Measurements from ENCODE around the gene SHANK3. TPM values are rescaled to one million over a fixed set of nuclear protein-coding genes. Genes with fewer than 3 reads are reported as not detected.
A peak's percentile ranks its signal among the peaks of the same experiment; 100 is the strongest.

Gene SHANK3
- total and polyA plus RNA-seq, 2 donors from 2014 or later = 8.8 to 40.5 TPM

GRCh38 chr22:50683086-50683993 is 10.7 kb downstream of the SHANK3 start:
- no peak for FAIRE-seq

GRCh38 chr22:50683994-50684371 is 11.4 kb downstream of the SHANK3 start:
- no peak overlapping the region for H3K4me3 ChIP-seq (ENCODE audit: low read length in 3 of 3)
- intact Hi-C loops (cut with DNase I) = no loop called here

More at GRCh38 chr22:50683086-50683993, 10.7 kb downstream of the SHANK3 start:
- peak in 1 of 5 donors; percentile 27 for DNase-seq
- no peak for TF ChIP-seq CTCF (IDR thresholded peaks at IDR 0.05; ENCODE audit: borderline replicate concordance, extremely low read depth, insufficient read depth)
- Histone ChIP-seq H3K4me3 (ENCODE audit: low read length in 3 of 3) (no peak overlapping the region), H3K9ac (ENCODE audit: low read length in 3 of 3) (no peak overlapping the region), H3K36me3 (ENCODE audit: control insufficient read depth in 2 of 3, insufficient read depth in 3 of 3, low read length in 3 of 3) (no peaks in the 10 kb centered on the region), H3K27ac (ENCODE audit: low read depth in 2 of 2, low read length in 2 of 2) (no peak overlapping the region), H3K4me1 (ENCODE audit: control insufficient read depth in 2 of 3, insufficient read depth in 2 of 3, low read depth in 1 of 3, low read length in 3 of 3) (peaks cover 0 to 2% (median 0%) of the 10 kb centered on the region in 3 donors), H3K9me3 (ENCODE audit: control insufficient read depth in 2 of 3, insufficient read depth in 1 of 3, low read length in 3 of 3) (no peaks in the 10 kb centered on the region), H3K27me3 (ENCODE audit: control insufficient read depth, insufficient read depth, low read length) (no peaks in the 10 kb centered on the region)
- intact Hi-C loops (cut with DNase I) = no loop called here

GRCh38 chr22:50684501-50684900 is 11.9 kb downstream of the SHANK3 start:
- Histone ChIP-seq H3K4me3 (ENCODE audit: low read length in 3 of 3) (no peak overlapping the region), H3K9me3 (ENCODE audit: control insufficient read depth in 2 of 3, insufficient read depth in 1 of 3, low read length in 3 of 3) (no peaks in the 10 kb centered on the region), H3K4me1 (ENCODE audit: control insufficient read depth in 2 of 3, insufficient read depth in 2 of 3, low read depth in 1 of 3, low read length in 3 of 3) (peaks cover 0 to 2% (median 0%) of the 10 kb centered on the region in 3 donors), H3K27me3 (ENCODE audit: control insufficient read depth, insufficient read depth, low read length) (no peaks in the 10 kb centered on the region), H3K27ac (ENCODE audit: low read depth in 2 of 2, low read length in 2 of 2) (no peak overlapping the region), H3K36me3 (ENCODE audit: control insufficient read depth in 2 of 3, insufficient read depth in 3 of 3, low read length in 3 of 3) (no peaks in the 10 kb centered on the region), H3K9ac (ENCODE audit: low read length in 3 of 3) (no peak overlapping the region)
- DNase-seq (peak in 1 of 5 donors; percentile 15), FAIRE-seq (no peak)
- no peak for TF ChIP-seq CTCF (IDR thresholded peaks at IDR 0.05; ENCODE audit: borderline replicate concordance, extremely low read depth, insufficient read depth)
- intact Hi-C loops (cut with DNase I) = no loop called here

More at GRCh38 chr22:50683994-50684371, 11.4 kb downstream of the SHANK3 start:
- FAIRE-seq (no peak), DNase-seq (no peak)
- no peak overlapping the region for H3K27ac ChIP-seq (ENCODE audit: low read depth in 2 of 2, low read length in 2 of 2)
- H3K9ac ChIP-seq (ENCODE audit: low read length in 3 of 3) = no peak overlapping the region
- H3K9me3 ChIP-seq (ENCODE audit: control insufficient read depth in 2 of 3, insufficient read depth in 1 of 3, low read length in 3 of 3) = no peaks in the 10 kb centered on the region
- no peak for TF ChIP-seq CTCF (IDR thresholded peaks at IDR 0.05; ENCODE audit: borderline replicate concordance, extremely low read depth, insufficient read depth)
- H3K36me3 ChIP-seq (ENCODE audit: control insufficient read depth in 2 of 3, insufficient read depth in 3 of 3, low read length in 3 of 3) = no peaks in the 10 kb centered on the region
- H3K4me1 ChIP-seq (ENCODE audit: control insufficient read depth in 2 of 3, insufficient read depth in 2 of 3, low read depth in 1 of 3, low read length in 3 of 3) = peaks cover 0 to 2% (median 0%) of the 10 kb centered on the region in 3 donors
- H3K27me3 ChIP-seq (ENCODE audit: control insufficient read depth, insufficient read depth, low read length) = no peaks in the 10 kb centered on the region

Measured in kidney (tissue), 14 donors.